Measurements from ENCODE around the gene SRBD1.

The SRBD1 gene

GRCh38 chr2:45368792-45369191 is 242.3 kb downstream of the SRBD1 start:
- no peak for DNase-seq (ENCODE audit: low spot score)

GRCh38 chr2:45361666-45362065 is 249.4 kb downstream of the SRBD1 start:
- DNase-seq (ENCODE audit: low spot score), result no peak

GRCh38 chr2:45354776-45355175 is 256.3 kb downstream of the SRBD1 start:
- no peak for DNase-seq (ENCODE audit: low spot score)

GRCh38 chr2:45353879-45354278 is 257.2 kb downstream of the SRBD1 start:
- no peak for DNase-seq (ENCODE audit: low spot score)

- DNase-seq (ENCODE audit: low spot score), result no peak
These were observed 258.6 kb downstream of the SRBD1 start for GRCh38 chr2:45352506-45352905.

GRCh38 chr2:45345331-45346234 is 265.5 kb downstream of the SRBD1 start:
- no peak for DNase-seq (ENCODE audit: low spot score)

- no peak for DNase-seq (ENCODE audit: low spot score)
These were observed 266.6 kb downstream of the SRBD1 start for GRCh38 chr2:45344502-45344901.

- DNase-seq (ENCODE audit: low spot score), result no peak
These were observed 267.0 kb downstream of the SRBD1 start for GRCh38 chr2:45344071-45344470.

GRCh38 chr2:45343251-45344017 is 267.6 kb downstream of the SRBD1 start:
- DNase-seq (ENCODE audit: low spot score), result no peak

GRCh38 chr2:45340318-45340717 is 270.7 kb downstream of the SRBD1 start:
- no peak for DNase-seq (ENCODE audit: low spot score)

GRCh38 chr2:45339253-45339652 is 271.8 kb downstream of the SRBD1 start:
- DNase-seq (ENCODE audit: low spot score), result no peak
